Uterus (tissue), 2 donors: ENCODE data around the gene DMRTB1.
"Not testable (repeated sequence)": the region's sequence is repeated elsewhere in the genome, so short reads cannot be mapped to it uniquely, and the experiment has no call there.

Experiments
- CTCF ChIP-seq, 4 experiments: fragments of 200-600 bp in 2 of 4; fragments of 450-650 bp in 2 of 4; sonication (generic) in 2 of 4; IDR thresholded peaks; one replicate each; pipeline ENCODE4 v1.5.1; 2016 to 2019; ENCODE audit warnings: antibody characterized with exemption in 4 of 4, mild to moderate bottlenecking in 2 of 4, moderate library complexity in 1 of 4
- POLR2A ChIP-seq, 2 donors: fragments of 450-650 bp; IDR thresholded peaks; one replicate each; pipeline ENCODE4 v1.6.1; 2016; ENCODE audit warnings: antibody characterized with exemption in 2 of 2, mild to moderate bottlenecking in 1 of 2, moderate library complexity in 1 of 2

GRCh38 chr1:53434405-53435007 lies 24.7 kb upstream of the DMRTB1 start:
- TF ChIP-seq CTCF, POLR2A (IDR thresholded peaks at IDR 0.05): not testable (repeated sequence)
